PFSK-1 (cell line): ENCODE results near the gene HNRNPAB.

Experiments used
- FOXP2 ChIP-seq: optimal IDR thresholded peaks from 2 replicates; pipeline ENCODE3; 2011; ENCODE audit warnings: borderline replicate concordance, control low read depth, inconsistent platforms; ENCODE audit not compliant: insufficient read depth; ENCODE audit errors: extremely low read length, extremely low read depth
- POLR2AphosphoS5 ChIP-seq: IDR thresholded peaks from 2 replicates; pipeline ENCODE4 v1.6.1; 2012; ENCODE audit warnings: low read depth, mild to moderate bottlenecking, control low read depth, low read length, moderate library complexity
- REST ChIP-seq, 2 experiments: IDR thresholded peaks; 2 replicates each; pipeline versions ENCODE4 v1.6.1 to v1.8.0; 2011 to 2012; ENCODE audit warnings: low read depth in 2 of 2, low read length in 2 of 2, control low read depth in 1 of 2, inconsistent platforms in 1 of 2, mild to moderate bottlenecking in 1 of 2, moderate library complexity in 1 of 2; ENCODE audit not compliant: insufficient read depth in 1 of 2
- SIN3A ChIP-seq: IDR thresholded peaks from 2 replicates; pipeline ENCODE4 v1.6.1; 2012; ENCODE audit warnings: mild to moderate bottlenecking, low read length, moderate library complexity, borderline replicate concordance; ENCODE audit not compliant: insufficient read depth
- TAF1 ChIP-seq: IDR thresholded peaks from 2 replicates; pipeline ENCODE4 v1.6.1; 2012; ENCODE audit warnings: low read length, control low read depth, borderline replicate concordance; ENCODE audit not compliant: insufficient read depth

Gene HNRNPAB

GRCh38 chr5:178163772-178164735 lies 40.3 kb upstream of the HNRNPAB start:
- no peak for TF ChIP-seq REST (IDR thresholded peaks at IDR 0.05; ENCODE audit: insufficient read depth in 1 of 2, low read depth in 2 of 2, low read length in 2 of 2)
- peak; percentile 68 for TF ChIP-seq FOXP2

GRCh38 chr5:178165581-178165980 lies 38.8 kb upstream of the HNRNPAB start:
- TF ChIP-seq TAF1 (no peak), REST (IDR thresholded peaks at IDR 0.05; ENCODE audit: insufficient read depth in 1 of 2, low read depth in 2 of 2, low read length in 2 of 2) (no peak)

- TF ChIP-seq REST (IDR thresholded peaks at IDR 0.05; ENCODE audit: insufficient read depth in 1 of 2, low read depth in 2 of 2, low read length in 2 of 2) (no peak), FOXP2 (no peak)
Observed at GRCh38 chr5:178170455-178170854, 33.9 kb upstream of the HNRNPAB start.

GRCh38 chr5:178174456-178174855 lies 29.9 kb upstream of the HNRNPAB start:
- TF ChIP-seq FOXP2, result no peak
- TF ChIP-seq SIN3A, result no peak
- no peak for TF ChIP-seq POLR2AphosphoS5
- no peak for TF ChIP-seq TAF1
- TF ChIP-seq REST (IDR thresholded peaks at IDR 0.05; ENCODE audit: insufficient read depth in 1 of 2, low read depth in 2 of 2, low read length in 2 of 2), result no peak

GRCh38 chr5:178176791-178177190 lies 27.5 kb upstream of the HNRNPAB start:
- TF ChIP-seq TAF1 (no peak), REST (IDR thresholded peaks at IDR 0.05; ENCODE audit: insufficient read depth in 1 of 2, low read depth in 2 of 2, low read length in 2 of 2) (no peak), SIN3A (no peak), POLR2AphosphoS5 (no peak), FOXP2 (no peak)
